Activated CD8-positive, alpha-beta memory T cell treated with anti-CD3 and anti-CD28 coated beads for 48 hours (primary cell): ENCODE results near the gene RPL37.
"Not testable (repeated sequence)": the region's sequence is repeated elsewhere in the genome, so short reads cannot be mapped to it uniquely, and the experiment has no call there.

Experiments used
- DNase-seq, 3 experiments: peaks; one replicate each; pipeline ENCODE4 v3.0.0-alpha.2; 2020; ENCODE audit warnings: low read depth in 2 of 3, low spot score in 2 of 3

Gene RPL37

GRCh38 chr5:40797273-40798011, 37.6 kb downstream of the RPL37 start:
- DNase-seq: peak; percentile 54 to 63 (median 59)

- no peak for DNase-seq
These were observed 38.5 kb downstream of the RPL37 start for GRCh38 chr5:40796487-40796889.

- DNase-seq: not testable (repeated sequence)
These were observed 40.1 kb downstream of the RPL37 start for GRCh38 chr5:40794877-40795276.

GRCh38 chr5:40794340-40794739, 40.7 kb downstream of the RPL37 start:
- not testable (repeated sequence) for DNase-seq

- not testable (repeated sequence) for DNase-seq
These were observed 42.3 kb downstream of the RPL37 start for GRCh38 chr5:40792691-40793090.

GRCh38 chr5:40791715-40792139, 43.3 kb downstream of the RPL37 start:
- DNase-seq: no peak

- no peak for DNase-seq
These were observed 44.0 kb downstream of the RPL37 start for GRCh38 chr5:40790947-40791593.

- not testable (repeated sequence) for DNase-seq
These were observed 46.1 kb downstream of the RPL37 start for GRCh38 chr5:40788941-40789340.

- DNase-seq: no peak
These were observed 47.0 kb downstream of the RPL37 start for GRCh38 chr5:40787986-40788385.

- not testable (repeated sequence) for DNase-seq
These were observed 48.4 kb downstream of the RPL37 start for GRCh38 chr5:40786664-40787063.

- DNase-seq: no peak
These were observed 50.1 kb downstream of the RPL37 start for GRCh38 chr5:40784916-40785315.

GRCh38 chr5:40784027-40784653, 50.9 kb downstream of the RPL37 start:
- no peak for DNase-seq

GRCh38 chr5:40781843-40782409, 53.1 kb downstream of the RPL37 start:
- DNase-seq: no peak

GRCh38 chr5:40780858-40781257, 54.2 kb downstream of the RPL37 start:
- no peak for DNase-seq

- DNase-seq: no peak
These were observed 54.8 kb downstream of the RPL37 start for GRCh38 chr5:40780199-40780598.

GRCh38 chr5:40779561-40779960, 55.5 kb downstream of the RPL37 start:
- DNase-seq: no peak

GRCh38 chr5:40778133-40778532, 56.9 kb downstream of the RPL37 start:
- DNase-seq: no peak

- DNase-seq: no peak
These were observed 58.4 kb downstream of the RPL37 start for GRCh38 chr5:40776658-40776977.

GRCh38 chr5:40775846-40776657, 59.0 kb downstream of the RPL37 start:
- DNase-seq: no peak
